H1 (cell line): ENCODE results near the gene TTC13.

Experiments
- CBX5 ChIP-seq: fragments of 300-800, 300-1000 bp; sonication (generic); IDR thresholded peaks from 2 replicates; pipeline ENCODE4 v1.7.1; 2016; ENCODE audit warnings: antibody characterized with exemption, low read length, low read depth
- CTCF ChIP-seq, 3 experiments: IDR thresholded peaks; 1 replicate in 2 of 3; 2 replicates in 1 of 3; pipeline versions ENCODE4 v1.5.1 to v1.6.1; 2011; ENCODE audit warnings: low read length in 3 of 3, mild to moderate bottlenecking in 3 of 3, inconsistent platforms in 2 of 3, low read depth in 1 of 3, moderate library complexity in 1 of 3; ENCODE audit not compliant: insufficient read depth in 1 of 3; ENCODE audit errors: control extremely low read depth in 1 of 3
- EP300 ChIP-seq, 2 experiments: IDR thresholded peaks; 1 replicate in 1 of 2; 2 replicates in 1 of 2; pipeline ENCODE4 v1.6.1; 2011 to 2012; ENCODE audit warnings: low read depth in 2 of 2, low read length in 2 of 2, mild to moderate bottlenecking in 2 of 2, borderline replicate concordance in 1 of 2, inconsistent platforms in 1 of 2, moderate library complexity in 1 of 2
- EZH2 ChIP-seq: fragments of 200-600 bp; sonication (generic); IDR thresholded peaks from 2 replicates; pipeline ENCODE4 v1.7.1; 2012; ENCODE audit warnings: low read depth, mild to moderate bottlenecking, moderate library complexity, low read length, inconsistent platforms; ENCODE audit not compliant: severe bottlenecking
- GTF2F1 ChIP-seq: IDR thresholded peaks from 2 replicates; pipeline ENCODE4 v1.6.1; 2012; ENCODE audit warnings: low read depth, low read length, improper control_type of control experiment, borderline replicate concordance
- KDM4A ChIP-seq: IDR thresholded peaks from one replicate; pipeline ENCODE4 v1.7.1; 2012; ENCODE audit warnings: low read depth, mild to moderate bottlenecking, moderate library complexity, low read length, inconsistent platforms; ENCODE audit not compliant: severe bottlenecking
- KDM5A ChIP-seq: fragments of 200-600 bp; IDR thresholded peaks from 2 replicates; pipeline ENCODE4 v1.7.1; 2012; ENCODE audit warnings: mild to moderate bottlenecking, low read length, inconsistent platforms, mixed read lengths
- NRF1 ChIP-seq: IDR thresholded peaks from 2 replicates; pipeline ENCODE4 v1.6.1; 2011; ENCODE audit warnings: mild to moderate bottlenecking, low read depth, low read length, improper control_type of control experiment
- POLR2A ChIP-seq, 2 experiments: IDR thresholded peaks; 1 replicate in 1 of 2; 2 replicates in 1 of 2; pipeline ENCODE4 v1.6.1; 2011; ENCODE audit warnings: low read depth in 2 of 2, low read length in 2 of 2, mild to moderate bottlenecking in 2 of 2; ENCODE audit errors: control extremely low read depth in 1 of 2
- RNF2 ChIP-seq: fragments of 200-900, 300-1000 bp; sonication (generic); IDR thresholded peaks from 2 replicates; pipeline ENCODE4 v1.7.1; 2016; ENCODE audit warnings: borderline replicate concordance, low read depth, mild to moderate bottlenecking, antibody characterized with exemption, low read length; ENCODE audit not compliant: poor library complexity, severe bottlenecking; ENCODE audit errors: missing control alignments
- SIRT6 ChIP-seq: IDR thresholded peaks from one replicate; pipeline ENCODE4 v1.7.1; 2012; ENCODE audit warnings: low read length, inconsistent platforms
- YY1 ChIP-seq: IDR thresholded peaks from 2 replicates; pipeline ENCODE4 v1.6.1; 2011; ENCODE audit warnings: low read depth, mild to moderate bottlenecking, low read length

DNA sequence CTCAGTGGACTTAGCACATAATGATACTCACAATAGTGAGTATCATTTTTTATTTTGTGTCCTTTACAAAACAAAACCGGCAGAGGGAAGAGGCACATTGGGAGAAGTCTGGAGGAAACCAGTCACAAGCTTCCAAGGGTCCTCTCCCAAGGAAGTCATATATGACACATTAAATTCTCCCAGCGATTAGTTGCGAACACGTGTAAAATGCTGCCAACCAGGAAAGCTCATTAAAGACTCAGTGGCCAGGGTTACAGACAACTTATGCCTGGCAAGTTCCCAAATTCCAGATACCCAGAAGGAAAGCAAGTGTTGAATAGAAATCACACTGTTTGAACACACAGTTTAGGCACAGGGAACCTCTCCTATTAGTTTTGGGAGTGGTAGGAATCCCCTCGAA is 52.5 kb downstream of the TTC13 start:
- TF ChIP-seq CTCF (IDR thresholded peaks at IDR 0.05; ENCODE audit: control extremely low read depth in 1 of 3, insufficient read depth in 1 of 3, low read depth in 1 of 3, low read length in 3 of 3) (no peak), RNF2 (no peak), GTF2F1 (no peak), POLR2A (IDR thresholded peaks at IDR 0.05; ENCODE audit: control extremely low read depth in 1 of 2, low read depth in 2 of 2, low read length in 2 of 2) (no peak), EZH2 (no peak), KDM5A (no peak), YY1 (no peak), SIRT6 (no peak), CBX5 (no peak), NRF1 (no peak), EP300 (IDR thresholded peaks at IDR 0.05; ENCODE audit: borderline replicate concordance in 1 of 2, low read depth in 2 of 2, low read length in 2 of 2) (no peak), KDM4A (no peak)
